Ecto neural progenitor cell (in vitro differentiated cells): Measurements from ENCODE around the gene PRDM2.

Source experiments
- DNase-seq: peaks from one replicate; pipeline ENCODE4 v3.0.0-alpha.2; 2018; ENCODE audit warnings: low spot score

PRDM2 gene

GRCh38 chr1:13851726-13852125 lies 151.7 kb downstream of the PRDM2 start:
- DNase-seq = no peak

GRCh38 chr1:13855554-13855953 lies 155.6 kb downstream of the PRDM2 start:
- no peak for DNase-seq

- no peak for DNase-seq
Measured at GRCh38 chr1:13860031-13860430, 160.0 kb downstream of the PRDM2 start.

GRCh38 chr1:13864760-13865159 lies 164.8 kb downstream of the PRDM2 start:
- no peak for DNase-seq

- no peak for DNase-seq
Measured at GRCh38 chr1:13865851-13866250, 165.9 kb downstream of the PRDM2 start.

- DNase-seq = no peak
Measured at GRCh38 chr1:13867603-13868002, 167.6 kb downstream of the PRDM2 start.

- no peak for DNase-seq
Measured at GRCh38 chr1:13869172-13869797, 169.3 kb downstream of the PRDM2 start.

GRCh38 chr1:13871413-13871812 lies 171.4 kb downstream of the PRDM2 start:
- DNase-seq = no peak

GRCh38 chr1:13871886-13872285 lies 171.9 kb downstream of the PRDM2 start:
- no peak for DNase-seq

- DNase-seq = no peak
Measured at GRCh38 chr1:13873032-13873431, 173.0 kb downstream of the PRDM2 start.
